ENCODE measurements around the gene RUNX1. TPM values are rescaled to one million over a fixed set of nuclear protein-coding genes. Genes with fewer than 3 reads are reported as not detected.

RUNX1 gene
- total RNA-seq, 6 experiments from 2014 or later = 2.9 to 18.3 (median 4.3) TPM

DNA sequence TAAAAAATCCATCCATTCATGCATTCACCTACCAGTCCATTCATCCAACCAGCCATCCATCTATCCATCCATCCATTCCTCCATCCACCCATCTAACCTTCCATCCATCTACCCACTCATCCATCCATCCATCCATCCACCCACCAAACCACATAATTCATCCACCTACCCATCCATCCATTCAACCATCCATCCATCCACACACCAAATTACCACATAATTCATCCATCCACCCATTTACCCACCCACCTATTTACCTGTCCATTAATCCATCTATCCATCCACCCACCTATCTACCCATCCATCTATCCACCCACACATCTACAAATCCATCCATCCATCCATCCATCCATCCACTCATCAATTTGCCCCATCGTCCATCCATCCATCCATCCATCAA is 308.9 kb downstream of the RUNX1 start:
- intact Hi-C loops (cut with DNase I) = loop anchor here in 1 of 2 donors (10.0 kb wide), 1 partner anchor 665 kb away; no protein-coding TSS in a partner anchor
- DNase-seq (no peak), ATAC-seq (no peak)
- TF ChIP-seq POLR2A (IDR thresholded peaks at IDR 0.05) = no peak
- TF ChIP-seq, protein P1, sequence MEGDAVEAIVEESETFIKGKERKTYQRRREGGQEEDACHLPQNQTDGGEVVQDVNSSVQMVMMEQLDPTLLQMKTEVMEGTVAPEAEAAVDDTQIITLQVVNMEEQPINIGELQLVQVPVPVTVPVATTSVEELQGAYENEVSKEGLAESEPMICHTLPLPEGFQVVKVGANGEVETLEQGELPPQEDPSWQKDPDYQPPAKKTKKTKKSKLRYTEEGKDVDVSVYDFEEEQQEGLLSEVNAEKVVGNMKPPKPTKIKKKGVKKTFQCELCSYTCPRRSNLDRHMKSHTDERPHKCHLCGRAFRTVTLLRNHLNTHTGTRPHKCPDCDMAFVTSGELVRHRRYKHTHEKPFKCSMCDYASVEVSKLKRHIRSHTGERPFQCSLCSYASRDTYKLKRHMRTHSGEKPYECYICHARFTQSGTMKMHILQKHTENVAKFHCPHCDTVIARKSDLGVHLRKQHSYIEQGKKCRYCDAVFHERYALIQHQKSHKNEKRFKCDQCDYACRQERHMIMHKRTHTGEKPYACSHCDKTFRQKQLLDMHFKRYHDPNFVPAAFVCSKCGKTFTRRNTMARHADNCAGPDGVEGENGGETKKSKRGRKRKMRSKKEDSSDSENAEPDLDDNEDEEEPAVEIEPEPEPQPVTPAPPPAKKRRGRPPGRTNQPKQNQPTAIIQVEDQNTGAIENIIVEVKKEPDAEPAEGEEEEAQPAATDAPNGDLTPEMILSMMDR (IDR thresholded peaks at IDR 0.05) = no peak
- no peak overlapping the region for H3K27ac ChIP-seq
- H3K9me3 ChIP-seq = no peaks in the 10 kb centered on the region
- H3K27me3 ChIP-seq = no peaks in the 10 kb centered on the region
- no peak overlapping the region for H3K4me3 ChIP-seq
- H3K4me1 ChIP-seq = peaks cover 0 to 6% (median 0%) of the 10 kb centered on the region in 4 donors
- no peaks in the 10 kb centered on the region for H3K36me3 ChIP-seq
- WGBS (ENCODE audit: insufficient coverage, low coverage, low lambda C conversion rate, missing lambda C conversion rate) = 67% methylated on average over 1 of the region's 1 CpG

Measured in right lobe of liver (tissue), 6 donors.